ENCODE results near the gene APLP2.
"Not testable (repeated sequence)": the region's sequence is repeated elsewhere in the genome, so short reads cannot be mapped to it uniquely, and the experiment has no call there.

APLP2 gene

GRCh38 chr11:130191896-130192295 lies 122.2 kb downstream of the APLP2 start:
- Histone ChIP-seq H3K27me3 (replicated peaks in 2 of 5; ENCODE audit: control insufficient read depth in 4 of 5, insufficient read depth in 5 of 5, low read length in 4 of 5) (no peaks in the 10 kb centered on the region), H3K36me3 (ENCODE audit: control insufficient read depth in 4 of 4, insufficient read depth in 4 of 4, low read length in 3 of 4) (no peaks in the 10 kb centered on the region), H3K27ac (ENCODE audit: insufficient read depth in 1 of 2, low read depth in 1 of 2, low read length in 2 of 2, poor library complexity in 1 of 2, severe bottlenecking in 2 of 2) (no peak overlapping the region), H3K4me3 (ENCODE audit: control insufficient read depth in 1 of 7, extremely low read depth in 1 of 7, insufficient read depth in 4 of 7, low read depth in 2 of 7, low read length in 6 of 7) (no peak overlapping the region), H3K9me3 (ENCODE audit: control extremely low read depth in 1 of 5, control insufficient read depth in 4 of 5, insufficient read depth in 2 of 5, low read depth in 1 of 5, low read length in 4 of 5) (no peaks in the 10 kb centered on the region), H3K4me1 (ENCODE audit: control extremely low read depth in 1 of 4, control insufficient read depth in 4 of 4, insufficient read depth in 4 of 4, low read length in 3 of 4) (no peaks in the 10 kb centered on the region)
- no peak for DNase-seq
- ChIA-PET POLR2A (no interaction called here), CTCF (interaction anchor here (1.3 kb wide), 1 partner anchor 13 kb away, joined by 3 read pairs; no protein-coding TSS in a partner anchor)
- WGBS (ENCODE audit: insufficient coverage): 90% methylated on average over 11 of the region's 14 CpGs

- no peaks in the 10 kb centered on the region for H3K9me3 ChIP-seq (ENCODE audit: control extremely low read depth in 1 of 5, control insufficient read depth in 4 of 5, insufficient read depth in 2 of 5, low read depth in 1 of 5, low read length in 4 of 5)
- no peak for DNase-seq
- H3K27ac ChIP-seq (ENCODE audit: insufficient read depth in 1 of 2, low read depth in 1 of 2, low read length in 2 of 2, poor library complexity in 1 of 2, severe bottlenecking in 2 of 2): no peak overlapping the region
- POLR2A ChIA-PET: no interaction called here
- H3K4me1 ChIP-seq (ENCODE audit: control extremely low read depth in 1 of 4, control insufficient read depth in 4 of 4, insufficient read depth in 4 of 4, low read length in 3 of 4): no peaks in the 10 kb centered on the region
- H3K27me3 ChIP-seq (replicated peaks in 2 of 5; ENCODE audit: control insufficient read depth in 4 of 5, insufficient read depth in 5 of 5, low read length in 4 of 5): no peaks in the 10 kb centered on the region
- CTCF ChIA-PET: no interaction called here
- 88% methylated on average over 4 of the region's 4 CpGs for WGBS (ENCODE audit: insufficient coverage)
- H3K36me3 ChIP-seq (ENCODE audit: control insufficient read depth in 4 of 4, insufficient read depth in 4 of 4, low read length in 3 of 4): no peaks in the 10 kb centered on the region
- H3K4me3 ChIP-seq (ENCODE audit: control insufficient read depth in 1 of 7, extremely low read depth in 1 of 7, insufficient read depth in 4 of 7, low read depth in 2 of 7, low read length in 6 of 7): no peak overlapping the region
Measured at GRCh38 chr11:130192845-130193267, 123.2 kb downstream of the APLP2 start.

- H3K4me3 ChIP-seq (ENCODE audit: control insufficient read depth in 1 of 7, extremely low read depth in 1 of 7, insufficient read depth in 4 of 7, low read depth in 2 of 7, low read length in 6 of 7); POLR2A ChIA-PET; DNase-seq; H3K9me3 ChIP-seq (ENCODE audit: control extremely low read depth in 1 of 5, control insufficient read depth in 4 of 5, insufficient read depth in 2 of 5, low read depth in 1 of 5, low read length in 4 of 5); H3K27ac ChIP-seq (ENCODE audit: insufficient read depth in 1 of 2, low read depth in 1 of 2, low read length in 2 of 2, poor library complexity in 1 of 2, severe bottlenecking in 2 of 2); H3K27me3 ChIP-seq (replicated peaks in 2 of 5; ENCODE audit: control insufficient read depth in 4 of 5, insufficient read depth in 5 of 5, low read length in 4 of 5); CTCF ChIA-PET; H3K36me3 ChIP-seq (ENCODE audit: control insufficient read depth in 4 of 4, insufficient read depth in 4 of 4, low read length in 3 of 4); H3K4me1 ChIP-seq (ENCODE audit: control extremely low read depth in 1 of 4, control insufficient read depth in 4 of 4, insufficient read depth in 4 of 4, low read length in 3 of 4): not testable (repeated sequence)
- 100% methylated on average over 5 of the region's 14 CpGs for WGBS (ENCODE audit: insufficient coverage)
Measured at GRCh38 chr11:130193551-130193950, 123.9 kb downstream of the APLP2 start.
